H9 (cell line): ENCODE measurements around the gene ATP6V0A4. TPM values are rescaled to one million over a fixed set of nuclear protein-coding genes. Genes with fewer than 3 reads are reported as not detected.

Experiments
- DNase-seq: peaks from one replicate; pipeline ENCODE4 v3.0.0-alpha.2; 2017
- H2AFZ ChIP-seq: one replicate; pipeline ENCODE4 v1.6.1; 2013; ENCODE audit warnings: mild to moderate bottlenecking, low read length, control low read depth, moderate library complexity
- H2AK5ac ChIP-seq: 2 replicates; pipeline ENCODE4 v1.6.1; 2013; ENCODE audit warnings: low read length, control low read depth, mixed read lengths; ENCODE audit not compliant: insufficient read length
- H2BK120ac ChIP-seq: one replicate; pipeline ENCODE4 v1.6.1; 2013; ENCODE audit warnings: low read depth, mild to moderate bottlenecking, low read length, control low read depth, inconsistent platforms; ENCODE audit not compliant: poor library complexity, severe bottlenecking
- H2BK12ac ChIP-seq: 2 replicates; pipeline ENCODE4 v1.6.1; 2013; ENCODE audit warnings: low read length, control low read depth, mixed read lengths, low read depth; ENCODE audit not compliant: insufficient read length
- H2BK15ac ChIP-seq: 2 replicates; pipeline ENCODE4 v1.6.1; 2013; ENCODE audit warnings: low read depth, low read length, control low read depth
- H2BK20ac ChIP-seq: one replicate; pipeline ENCODE4 v1.6.1; 2013; ENCODE audit warnings: low read depth, mild to moderate bottlenecking, low read length, control low read depth, inconsistent platforms; ENCODE audit not compliant: poor library complexity, severe bottlenecking
- H2BK5ac ChIP-seq: 2 replicates; pipeline ENCODE4 v1.6.1; 2013; ENCODE audit warnings: low read length, control low read depth, mixed read lengths; ENCODE audit not compliant: insufficient read length
- H3K14ac ChIP-seq: 2 replicates; pipeline ENCODE4 v1.6.1; 2013; ENCODE audit warnings: low read length, control low read depth; ENCODE audit not compliant: insufficient read depth
- H3K18ac ChIP-seq: 2 replicates; pipeline ENCODE4 v1.6.1; 2013; ENCODE audit warnings: low read depth, mild to moderate bottlenecking, mixed read lengths, low read length, control low read depth; ENCODE audit not compliant: insufficient read length
- H3K23ac ChIP-seq: 2 replicates; pipeline ENCODE4 v1.6.1; 2013; ENCODE audit warnings: low read length, control low read depth, mixed read lengths, low read depth; ENCODE audit not compliant: insufficient read length
- H3K23me2 ChIP-seq: 2 replicates; pipeline ENCODE4 v1.6.1; 2013; ENCODE audit warnings: low read depth, mild to moderate bottlenecking, mixed read lengths, low read length, control low read depth; ENCODE audit not compliant: insufficient read length, poor library complexity, severe bottlenecking
- H3K27ac ChIP-seq: 2 replicates; pipeline ENCODE4 v1.5.1; 2013; ENCODE audit warnings: low read length, control low read depth, mixed read lengths, low read depth; ENCODE audit not compliant: insufficient read length
- H3K27me3 ChIP-seq: 2 replicates; pipeline ENCODE4 v1.6.1; 2013; ENCODE audit warnings: low read length, control low read depth, inconsistent platforms; ENCODE audit not compliant: insufficient read depth
- H3K4ac ChIP-seq: 2 replicates; pipeline ENCODE4 v1.6.1; 2013; ENCODE audit warnings: low read depth, mild to moderate bottlenecking, control low read depth, inconsistent platforms, low read length, moderate library complexity
- H3K4me1 ChIP-seq: 2 replicates; pipeline ENCODE4 v1.6.1; 2013; ENCODE audit warnings: low read length, control low read depth, inconsistent platforms; ENCODE audit not compliant: insufficient read depth
- H3K4me2 ChIP-seq: 2 replicates; pipeline ENCODE4 v1.6.1; 2013; ENCODE audit warnings: low read length, control low read depth, mixed read lengths; ENCODE audit not compliant: insufficient read length, insufficient read depth
- H3K56ac ChIP-seq: 2 replicates; pipeline ENCODE4 v1.6.1; 2013; ENCODE audit warnings: low read depth, mild to moderate bottlenecking, mixed read lengths, low read length, control low read depth; ENCODE audit not compliant: insufficient read length
- H3K79me1 ChIP-seq: 2 replicates; pipeline ENCODE4 v1.6.1; 2013; ENCODE audit warnings: low read depth, mild to moderate bottlenecking, moderate library complexity, low read length, control low read depth, inconsistent platforms; ENCODE audit not compliant: insufficient read depth, poor library complexity, severe bottlenecking
- H3K79me2 ChIP-seq: 2 replicates; pipeline ENCODE4 v1.6.1; 2013; ENCODE audit warnings: low read length, control low read depth, inconsistent platforms; ENCODE audit not compliant: insufficient read depth
- H3K9ac ChIP-seq: 2 replicates; pipeline ENCODE4 v1.6.1; 2013; ENCODE audit warnings: low read length, control low read depth, mixed read lengths; ENCODE audit not compliant: insufficient read length; ENCODE audit errors: extremely low read depth
- H3K9me3 ChIP-seq: one replicate; pipeline ENCODE4 v1.6.1; 2013; ENCODE audit warnings: low read depth, low read length, inconsistent platforms; ENCODE audit not compliant: control insufficient read depth
- H3T11ph ChIP-seq: one replicate; pipeline ENCODE4 v1.6.1; 2013; ENCODE audit warnings: mild to moderate bottlenecking, low read length, control low read depth, inconsistent platforms
- H4K20me1 ChIP-seq: one replicate; pipeline ENCODE4 v1.6.1; 2013; ENCODE audit not compliant: control insufficient read depth, insufficient read length, insufficient read depth
- H4K5ac ChIP-seq: 2 replicates; pipeline ENCODE4 v1.6.1; 2013; ENCODE audit warnings: low read depth, mild to moderate bottlenecking, mixed read lengths, low read length, control low read depth; ENCODE audit not compliant: insufficient read length
- H4K8ac ChIP-seq: replicated peaks from 2 replicates; pipeline ENCODE4 v1.6.1; 2013; ENCODE audit warnings: low read length, control low read depth, mixed read lengths, low read depth; ENCODE audit not compliant: insufficient read length
- H4K91ac ChIP-seq: 2 replicates; pipeline ENCODE4 v1.6.1; 2013; ENCODE audit warnings: low read depth, mild to moderate bottlenecking, moderate library complexity, mixed read lengths, low read length, control low read depth; ENCODE audit not compliant: insufficient read length
- H3K27ac Mint-ChIP-seq, 3 experiments: 2 replicates in 2 of 3; 3 replicates in 1 of 3; pipeline ENCODE4 v1.8.0; 2020 to 2021; ENCODE audit warnings: mixed read lengths in 3 of 3, mild to moderate bottlenecking in 1 of 3, moderate library complexity in 1 of 3
- H3K27me3 Mint-ChIP-seq: 2 replicates; pipeline ENCODE4 v1.8.0; 2021; ENCODE audit warnings: low read depth, mild to moderate bottlenecking, moderate library complexity, mixed read lengths
- H3K36me3 Mint-ChIP-seq, 3 experiments: 2 replicates in 2 of 3; 3 replicates in 1 of 3; pipeline ENCODE4 v1.8.0; 2020 to 2021; ENCODE audit warnings: low read depth in 3 of 3, mixed read lengths in 3 of 3; ENCODE audit not compliant: insufficient read depth in 1 of 3
- H3K4me1 Mint-ChIP-seq, 2 experiments: 2 replicates each; pipeline ENCODE4 v1.8.0; 2020; ENCODE audit warnings: mixed read lengths in 2 of 2
- H3K4me3 Mint-ChIP-seq, 2 experiments: 2 replicates in 1 of 2; 3 replicates in 1 of 2; pipeline ENCODE4 v1.8.0; 2020 to 2021; ENCODE audit warnings: mild to moderate bottlenecking in 2 of 2, mixed read lengths in 2 of 2, moderate library complexity in 1 of 2
- H3K9me3 Mint-ChIP-seq, 2 experiments: 2 replicates in 1 of 2; 3 replicates in 1 of 2; pipeline ENCODE4 v1.8.0; 2020; ENCODE audit warnings: mild to moderate bottlenecking in 2 of 2, mixed read lengths in 2 of 2, moderate library complexity in 1 of 2
- CTCF ChIP-seq: fragments of 200-600 bp; sonication (generic); conservative IDR thresholded peaks from 3 replicates; pipeline ENCODE4 v1.8.0; 2021; ENCODE audit warnings: antibody characterized with exemption, mild to moderate bottlenecking
- WGBS: extraction: QIAGEN DNeasy Blood & Tissue Kit; methylation state at CpG from one replicate; pipeline ENCODE4 v1.1.7; 2013; ENCODE audit warnings: missing lambda C conversion rate, low lambda C conversion rate, mixed read lengths; ENCODE audit not compliant: insufficient read length; ENCODE audit errors: extremely low coverage; 5-methylcytosine and 5-hydroxymethylcytosine counted together
- total RNA-seq: library from RNA; stranded (reverse); gene quantifications from 2 replicates; pipeline ENCODE4 v1.2.1, GENCODE V29; 2021

ATP6V0A4 gene
- total RNA-seq, 1 experiment from 2014 or later, result 0.79 TPM

- Mint-ChIP-seq H3K36me3 (no peaks in the 10 kb centered on the region), H3K9me3 (no peaks in the 10 kb centered on the region; a peak in 1 of 5 replicates), H3K27ac (no peak overlapping the region), H3K27me3 (no peaks in the 10 kb centered on the region; the same call in 1 of the 2 replicates), H3K4me1 (no peaks in the 10 kb centered on the region), H3K4me3 (no peak overlapping the region)
- Histone ChIP-seq H2BK15ac (no peak overlapping the region), H4K5ac (no peak overlapping the region), H3K14ac (no peak overlapping the region), H3K23me2 (no peaks in the 10 kb centered on the region), H2AK5ac (no peak overlapping the region), H3K4me1 (no peaks in the 10 kb centered on the region), H3T11ph (no peak overlapping the region), H2BK5ac (no peak overlapping the region), H3K9me3 (no peaks in the 10 kb centered on the region), H3K79me1 (no peaks in the 10 kb centered on the region), H2AFZ (no peak overlapping the region), H4K91ac (no peak overlapping the region), H3K4me2 (no peak overlapping the region), H3K56ac (no peak overlapping the region), H3K23ac (no peak overlapping the region), H3K9ac (no peak overlapping the region), H3K27ac (no peak overlapping the region), H4K20me1 (no peaks in the 10 kb centered on the region), H4K8ac (no peak overlapping the region), H3K4ac (no peak overlapping the region), H3K18ac (no peak overlapping the region), H3K27me3 (no peaks in the 10 kb centered on the region), H2BK12ac (no peak overlapping the region), H2BK20ac (no peak overlapping the region), H2BK120ac (no peak overlapping the region), H3K79me2 (no peaks in the 10 kb centered on the region)
- WGBS, result no CpG with 5 or more reads among the region's 4 CpGs
- no peak for DNase-seq
- TF ChIP-seq CTCF, result no peak
Observed at GRCh38 chr7:138809346-138809745, 11.3 kb upstream of the ATP6V0A4 start.
